ENCODE results near the gene TBC1D9B.

Gene TBC1D9B

DNA sequence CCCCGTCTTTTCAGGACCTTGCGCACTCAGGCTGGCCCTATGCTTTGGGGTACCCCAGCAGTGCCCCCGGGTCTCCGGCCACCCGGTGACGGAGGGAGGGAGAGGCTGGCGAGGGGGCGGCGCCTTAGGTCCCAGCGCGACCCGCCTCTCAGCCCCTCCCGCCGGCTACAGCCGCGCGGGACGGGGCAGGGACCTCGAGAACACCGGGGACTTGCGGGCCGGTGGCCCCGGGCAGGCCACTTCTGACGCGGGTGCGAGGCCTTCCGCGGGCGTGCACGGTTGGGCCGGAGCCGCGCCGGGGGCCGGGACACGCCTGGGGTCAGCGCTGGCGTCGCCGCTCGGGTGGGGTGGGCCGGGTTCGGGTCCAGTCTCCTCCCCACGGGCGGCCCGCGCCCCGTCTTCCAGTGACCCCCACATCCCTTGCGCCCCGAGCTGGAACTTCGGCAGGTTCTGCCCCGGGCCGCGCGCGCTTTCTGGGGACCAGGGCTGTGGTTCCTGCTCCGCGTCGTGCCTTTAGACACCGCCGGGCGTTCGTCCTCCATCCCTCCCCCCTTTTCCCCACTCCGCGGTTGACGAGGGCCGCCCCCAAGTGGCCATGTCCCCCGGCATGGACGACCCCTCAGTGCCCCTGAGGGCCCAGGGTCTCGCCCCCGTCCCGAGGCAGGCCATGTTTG lies 90.8 kb downstream of the TBC1D9B start:
- DNase-seq (ENCODE audit: insufficient read length, low spot score) = no peak
- FAIRE-seq = no peak
- TF ChIP-seq, protein P1, sequence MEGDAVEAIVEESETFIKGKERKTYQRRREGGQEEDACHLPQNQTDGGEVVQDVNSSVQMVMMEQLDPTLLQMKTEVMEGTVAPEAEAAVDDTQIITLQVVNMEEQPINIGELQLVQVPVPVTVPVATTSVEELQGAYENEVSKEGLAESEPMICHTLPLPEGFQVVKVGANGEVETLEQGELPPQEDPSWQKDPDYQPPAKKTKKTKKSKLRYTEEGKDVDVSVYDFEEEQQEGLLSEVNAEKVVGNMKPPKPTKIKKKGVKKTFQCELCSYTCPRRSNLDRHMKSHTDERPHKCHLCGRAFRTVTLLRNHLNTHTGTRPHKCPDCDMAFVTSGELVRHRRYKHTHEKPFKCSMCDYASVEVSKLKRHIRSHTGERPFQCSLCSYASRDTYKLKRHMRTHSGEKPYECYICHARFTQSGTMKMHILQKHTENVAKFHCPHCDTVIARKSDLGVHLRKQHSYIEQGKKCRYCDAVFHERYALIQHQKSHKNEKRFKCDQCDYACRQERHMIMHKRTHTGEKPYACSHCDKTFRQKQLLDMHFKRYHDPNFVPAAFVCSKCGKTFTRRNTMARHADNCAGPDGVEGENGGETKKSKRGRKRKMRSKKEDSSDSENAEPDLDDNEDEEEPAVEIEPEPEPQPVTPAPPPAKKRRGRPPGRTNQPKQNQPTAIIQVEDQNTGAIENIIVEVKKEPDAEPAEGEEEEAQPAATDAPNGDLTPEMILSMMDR (IDR thresholded peaks at IDR 0.05; ENCODE audit: insufficient read depth, missing control alignments) = no peak

DNA sequence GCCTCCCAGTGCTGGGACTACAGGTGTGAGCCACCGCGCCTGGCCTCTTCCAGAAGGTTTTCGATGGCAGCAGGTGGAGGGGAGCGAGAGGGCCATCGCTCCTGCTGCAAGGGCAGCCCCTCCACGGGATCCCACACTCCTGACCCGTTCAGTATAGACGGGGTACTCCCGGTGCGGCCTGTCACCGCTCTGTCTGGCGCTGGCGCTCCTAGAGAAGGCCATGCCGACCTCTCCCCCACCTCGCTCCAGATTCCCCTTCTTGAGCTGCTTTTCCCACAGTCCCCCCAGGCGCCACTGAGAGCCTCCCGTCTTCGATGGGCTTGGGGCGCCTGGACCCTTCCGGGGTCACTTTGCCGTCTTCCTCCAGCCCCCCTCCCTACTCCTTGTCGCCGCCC lies 91.3 kb downstream of the TBC1D9B start:
- TF ChIP-seq, protein P1 (IDR thresholded peaks at IDR 0.05; ENCODE audit: insufficient read depth, missing control alignments) = no peak
- FAIRE-seq (no peak), DNase-seq (ENCODE audit: insufficient read length, low spot score) (no peak)

DNA sequence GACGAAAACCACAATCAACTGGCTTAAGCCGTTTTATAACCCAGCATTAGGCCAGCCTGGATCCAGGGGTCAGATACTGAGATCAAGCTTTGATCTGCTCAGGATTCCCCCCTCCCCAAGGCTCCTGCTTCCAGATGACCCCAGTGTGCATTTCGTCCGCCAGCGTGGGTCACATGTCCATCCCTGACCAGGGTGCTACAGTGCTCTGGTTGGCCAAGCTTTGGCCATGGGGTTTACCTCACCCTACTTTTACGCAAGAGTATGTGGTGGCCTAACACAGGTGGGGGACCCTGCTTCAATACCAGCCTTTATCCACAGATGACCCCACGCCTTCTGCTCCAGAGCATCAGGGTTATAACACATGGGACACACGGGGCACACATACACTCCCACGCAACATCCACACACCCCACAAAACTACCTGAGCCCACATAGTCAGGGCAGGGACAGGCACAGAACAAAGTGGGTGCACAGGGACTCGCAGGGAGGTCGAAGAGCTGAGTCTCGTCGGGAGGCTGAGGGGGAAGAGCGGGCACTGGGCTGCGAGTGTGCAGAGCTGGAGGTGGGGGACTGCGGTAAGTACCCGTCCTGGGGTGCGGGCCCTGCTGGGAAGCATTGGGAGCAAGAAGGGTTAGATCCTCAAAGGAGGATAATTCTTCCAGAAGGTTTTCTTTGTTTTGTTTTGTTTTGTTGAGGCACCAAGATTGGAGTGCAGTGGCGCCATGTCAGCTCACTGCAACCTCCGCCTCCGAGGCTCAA lies 92.0 kb downstream of the TBC1D9B start:
- no peak for DNase-seq (ENCODE audit: insufficient read length, low spot score)
- TF ChIP-seq, protein P1 (IDR thresholded peaks at IDR 0.05; ENCODE audit: insufficient read depth, missing control alignments) = no peak
- no peak for FAIRE-seq

DNA sequence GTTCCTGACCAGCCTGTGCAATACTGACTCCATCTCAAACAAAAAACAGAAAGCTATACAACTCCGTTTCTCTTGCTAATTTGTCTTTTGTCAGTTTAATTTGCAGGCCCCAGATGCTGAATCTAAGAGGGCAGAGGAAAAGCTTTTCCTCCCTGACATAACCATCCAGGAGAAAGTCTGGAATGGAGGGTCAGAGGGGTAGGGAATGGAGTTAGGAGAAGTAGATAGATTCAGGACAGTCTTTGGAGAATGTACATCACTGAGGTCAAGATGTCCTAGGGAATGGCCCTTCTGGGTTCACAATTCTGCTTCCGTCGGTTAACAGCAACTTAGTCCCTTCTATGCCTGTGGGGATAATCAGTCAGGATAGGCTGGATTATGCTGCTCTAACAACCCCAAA lies 93.6 kb downstream of the TBC1D9B start:
- TF ChIP-seq, protein P1 (IDR thresholded peaks at IDR 0.05; ENCODE audit: insufficient read depth, missing control alignments) = no peak
- FAIRE-seq = no peak

DNA sequence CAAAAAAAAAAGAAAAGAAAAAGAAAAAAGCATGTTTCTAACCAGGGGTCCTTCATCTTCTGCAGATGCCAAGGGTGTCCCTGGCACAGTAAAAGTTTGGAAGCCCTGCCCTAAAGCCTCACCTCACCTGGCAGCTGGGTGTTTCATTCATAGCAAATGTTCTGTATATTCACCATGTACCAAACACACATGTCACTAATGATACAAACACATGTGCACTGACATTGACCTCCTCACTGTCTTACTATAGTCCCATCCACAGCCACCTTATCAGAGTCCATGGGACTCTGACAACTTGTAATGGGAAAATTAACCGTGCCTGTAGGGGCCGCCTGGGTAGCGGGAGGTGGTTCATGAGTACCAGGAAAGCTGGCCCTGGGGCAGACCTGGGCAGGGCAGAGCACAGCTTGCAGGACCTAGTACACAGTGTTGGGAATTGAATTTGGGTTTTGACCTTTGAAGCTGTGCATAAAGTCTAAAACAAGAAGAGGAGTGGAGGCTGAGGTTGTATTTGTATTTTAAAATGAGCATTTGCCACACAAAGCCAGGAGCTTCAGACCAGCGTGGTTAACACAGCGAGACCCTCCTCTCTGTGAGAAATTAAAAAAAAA lies 94.6 kb downstream of the TBC1D9B start:
- no peak for FAIRE-seq
- TF ChIP-seq, protein P1 (IDR thresholded peaks at IDR 0.05; ENCODE audit: insufficient read depth, missing control alignments) = no peak
- DNase-seq (ENCODE audit: insufficient read length, low spot score) = no peak

More for the DNA sequence above, 93.6 kb downstream of the TBC1D9B start:
- DNase-seq (ENCODE audit: insufficient read length, low spot score) = no peak

DNA sequence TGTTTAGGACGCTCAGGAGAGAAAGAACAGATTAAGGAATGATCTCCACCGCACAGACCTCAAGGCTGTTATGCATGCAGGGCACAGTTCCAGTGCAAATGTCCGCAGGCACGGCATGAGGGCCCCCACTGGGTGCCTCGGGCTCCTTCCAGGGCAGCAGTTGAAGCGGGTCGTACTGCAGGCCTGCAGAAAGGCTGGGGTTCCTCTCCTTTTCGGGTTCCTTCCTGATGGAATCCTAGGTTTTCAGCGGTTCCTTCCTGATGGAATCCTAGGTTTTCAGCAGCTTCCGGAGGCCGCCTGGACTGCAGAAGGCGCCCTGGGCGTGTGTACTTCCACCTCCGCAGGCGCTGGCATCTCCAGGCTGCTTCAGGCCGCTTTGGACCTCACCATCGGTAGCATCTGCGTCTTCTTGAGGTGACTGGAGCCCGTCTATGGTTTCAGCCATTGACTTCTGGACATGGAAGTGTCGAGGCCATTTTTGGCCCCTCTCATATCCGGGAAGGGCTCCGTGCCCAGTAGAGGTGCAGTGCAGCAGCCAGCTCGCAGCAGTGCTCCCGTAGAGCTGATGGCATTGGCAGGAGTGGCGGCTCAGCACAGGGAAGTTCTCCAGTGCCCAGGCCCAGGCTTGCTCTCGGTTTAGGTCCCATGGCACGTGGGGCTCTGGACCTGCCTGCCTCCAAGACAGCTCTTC lies 95.4 kb downstream of the TBC1D9B start:
- DNase-seq (ENCODE audit: insufficient read length, low spot score) (no peak), FAIRE-seq (no peak)
- TF ChIP-seq, protein P1 (IDR thresholded peaks at IDR 0.05; ENCODE audit: insufficient read depth, missing control alignments) = no peak
